OCI-LY7 (cell line): ENCODE measurements around the gene FIS1.
A peak's percentile ranks its signal among the peaks of the same experiment; 100 is the strongest.
"Not testable (repeated sequence)": the region's sequence is repeated elsewhere in the genome, so short reads cannot be mapped to it uniquely, and the experiment has no call there.

Experiments used
- CTCF ChIP-seq: fragments of 200-600 bp; sonication (generic); conservative IDR thresholded peaks from 2 replicates; pipeline ENCODE4 v1.5.1; 2014; ENCODE audit warnings: mild to moderate bottlenecking, antibody characterized with exemption, low read length, moderate library complexity, mixed read lengths
- EZH2phosphoT487 ChIP-seq: fragments of 200-600 bp; sonication (generic); IDR thresholded peaks from 2 replicates; pipeline ENCODE4 v1.6.1; 2018; ENCODE audit warnings: low read depth, borderline replicate concordance, mild to moderate bottlenecking, mixed run types, antibody characterized with exemption, low read length, moderate library complexity, mixed read lengths

- TF ChIP-seq CTCF: peak; percentile 81
- not testable (repeated sequence) for TF ChIP-seq EZH2phosphoT487
Measured at GRCh38 chr7:101290186-101291037, 45.5 kb upstream of the FIS1 start.
